Hippocampal formation (tissue), 2 donors: ENCODE results near the gene TIAM2.
A peak's percentile ranks its signal among the peaks of the same experiment; 100 is the strongest.

Experiments used
- DNase-seq, 2 donors: peaks; one replicate each; lab custom pipeline; 2025; lab: John Stamatoyannopoulos, UW

Gene TIAM2

DNA sequence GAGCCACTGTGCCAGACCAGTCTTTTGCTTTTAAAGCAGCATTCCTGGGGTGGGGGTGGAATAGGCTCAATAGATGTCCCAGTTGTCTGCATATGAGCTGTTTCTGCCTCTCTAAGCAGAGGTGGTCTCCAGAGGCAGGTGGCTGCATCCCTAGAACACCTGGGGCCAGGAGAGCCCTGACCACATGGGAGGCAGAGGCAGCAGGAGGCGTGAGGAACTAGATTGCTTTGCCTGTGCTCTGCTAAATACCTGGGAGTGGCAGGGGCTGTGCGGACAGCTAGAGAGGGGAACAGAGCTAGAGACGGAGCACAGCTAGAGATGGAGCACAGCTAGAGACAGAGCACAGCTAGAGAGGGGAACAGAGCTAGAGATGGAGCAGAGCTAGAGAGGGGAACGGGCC, 239.6 kb downstream of the TIAM2 start:
- DNase-seq, result no peak

DNA sequence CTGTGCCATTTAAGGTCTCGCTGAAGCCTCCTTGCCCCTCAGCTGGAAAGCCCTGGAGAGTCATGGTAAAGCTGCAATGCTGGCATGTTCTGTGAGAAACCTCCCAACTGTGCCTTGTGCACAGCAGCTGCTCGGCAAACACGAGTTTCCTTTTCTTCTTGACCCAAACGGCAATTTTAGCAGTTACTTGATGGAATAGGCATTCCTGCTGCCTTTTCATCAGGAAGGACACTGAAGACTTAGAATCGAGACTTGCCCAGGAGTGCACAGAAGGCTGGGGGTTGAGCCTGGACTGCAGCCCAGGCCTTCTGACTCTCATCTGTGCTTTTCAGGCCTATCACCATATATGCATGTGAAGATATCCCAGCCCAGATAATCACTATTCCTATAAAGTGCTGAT, 240.0 kb downstream of the TIAM2 start:
- no peak for DNase-seq

DNA sequence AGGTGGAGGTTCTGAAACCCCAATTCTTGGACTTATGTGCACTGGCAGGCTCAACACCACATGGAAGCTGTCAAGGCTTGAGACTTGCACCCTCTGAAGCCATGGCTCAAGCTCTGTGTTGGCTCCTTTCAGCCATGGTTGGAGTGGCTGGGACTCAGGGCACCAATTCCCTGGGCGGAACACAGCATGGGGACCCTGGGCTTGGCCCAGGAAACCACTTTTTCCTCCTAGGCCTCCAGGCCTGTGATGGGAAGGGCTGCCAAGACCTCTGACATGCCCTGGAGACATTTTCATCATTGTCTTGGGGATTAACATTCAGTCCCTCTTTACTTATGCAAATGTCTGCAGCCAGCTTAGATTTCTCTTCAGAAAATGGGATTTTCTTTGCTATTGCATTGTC, 242.5 kb downstream of the TIAM2 start:
- DNase-seq, result no peak

DNA sequence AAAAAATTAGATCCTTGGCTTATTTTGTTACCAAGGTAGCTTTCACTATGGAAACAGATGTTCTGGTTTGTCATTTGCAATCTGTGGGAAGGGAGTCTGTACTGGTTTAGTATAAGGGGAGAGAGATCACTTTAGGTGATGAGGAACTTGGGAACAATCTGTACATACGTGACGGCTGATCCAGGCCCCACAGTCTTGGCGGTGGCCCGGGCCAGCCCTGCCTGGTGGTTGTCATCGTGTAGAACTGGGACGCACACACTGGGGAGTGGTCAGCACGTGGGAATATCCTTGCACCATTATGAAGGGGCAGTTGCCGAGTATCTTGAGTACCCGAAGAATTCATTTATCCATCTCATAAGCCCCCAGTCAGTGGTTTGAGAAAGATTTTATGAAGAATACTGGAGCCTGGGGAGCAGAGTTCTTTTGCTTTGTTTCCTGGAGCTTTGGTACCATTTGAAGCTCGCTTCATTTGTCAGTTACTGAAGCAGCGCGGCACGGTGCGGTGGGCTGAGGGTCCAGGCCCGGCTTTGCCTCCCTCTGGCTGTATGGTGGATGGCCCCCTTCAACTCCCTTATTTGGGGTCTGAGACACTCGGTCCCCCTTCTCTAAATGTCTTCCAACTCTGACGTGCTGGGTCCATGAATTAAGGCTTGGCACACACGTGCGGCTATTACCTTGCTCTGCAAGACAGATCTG, 245.9 kb downstream of the TIAM2 start:
- no peak for DNase-seq

DNA sequence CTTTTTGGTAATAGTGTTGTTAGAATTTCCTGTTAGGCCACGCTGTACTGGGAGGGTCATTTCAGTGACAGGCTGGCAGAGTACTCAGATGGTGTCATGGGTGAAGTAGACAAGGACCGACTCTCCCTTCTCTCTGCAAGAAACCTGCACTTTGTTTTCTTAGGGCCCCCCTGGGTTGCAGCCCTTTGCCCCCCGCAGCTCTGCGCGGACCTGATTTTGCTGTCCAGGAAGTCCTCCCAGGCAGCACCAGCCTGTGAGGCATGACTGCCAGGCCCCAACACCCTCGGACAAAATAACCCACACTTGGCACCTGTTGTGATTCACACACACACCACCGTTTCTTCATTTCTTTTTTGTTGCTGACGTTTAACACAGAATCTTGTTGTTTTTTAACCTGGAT, 246.9 kb downstream of the TIAM2 start:
- DNase-seq, result no peak

DNA sequence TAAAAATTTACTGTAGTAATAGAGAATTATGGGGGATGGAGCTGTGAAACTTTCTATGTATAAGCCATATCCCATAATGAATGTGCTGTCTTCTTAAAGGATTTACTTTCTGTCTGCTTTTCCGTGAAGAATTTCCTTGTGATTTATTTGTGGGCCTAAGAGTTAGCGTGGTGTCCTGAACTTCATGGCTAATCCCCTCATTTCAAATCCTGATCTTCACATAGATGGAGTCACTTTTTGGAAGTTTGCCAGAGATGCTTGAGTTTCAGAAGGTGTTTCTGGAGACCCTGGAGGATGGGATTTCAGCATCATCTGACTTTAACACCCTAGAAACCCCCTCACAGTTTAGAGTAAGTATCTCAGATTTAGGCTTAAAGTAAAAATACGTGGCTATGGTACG, 249.3 kb downstream of the TIAM2 start:
- no peak for DNase-seq

DNA sequence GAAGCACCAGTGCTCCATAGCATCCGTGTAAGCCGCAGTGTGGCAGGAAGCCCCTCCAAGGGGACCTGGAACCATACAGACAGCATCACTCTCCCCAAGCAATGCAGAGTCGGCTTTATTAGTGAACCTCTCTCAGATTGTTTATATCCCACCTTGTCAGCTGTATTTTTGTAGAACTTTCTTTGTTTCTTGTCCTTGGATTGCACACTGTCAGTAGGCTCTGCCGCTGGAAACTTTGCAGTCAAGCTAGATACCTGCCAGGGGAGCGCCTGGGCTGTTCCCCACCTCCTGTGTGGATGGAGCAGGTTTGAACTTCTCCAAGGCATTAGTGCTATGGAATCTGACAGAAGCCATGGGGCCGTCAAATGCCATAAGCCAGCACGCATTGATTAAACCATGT, 250.1 kb downstream of the TIAM2 start:
- no peak for DNase-seq

DNA sequence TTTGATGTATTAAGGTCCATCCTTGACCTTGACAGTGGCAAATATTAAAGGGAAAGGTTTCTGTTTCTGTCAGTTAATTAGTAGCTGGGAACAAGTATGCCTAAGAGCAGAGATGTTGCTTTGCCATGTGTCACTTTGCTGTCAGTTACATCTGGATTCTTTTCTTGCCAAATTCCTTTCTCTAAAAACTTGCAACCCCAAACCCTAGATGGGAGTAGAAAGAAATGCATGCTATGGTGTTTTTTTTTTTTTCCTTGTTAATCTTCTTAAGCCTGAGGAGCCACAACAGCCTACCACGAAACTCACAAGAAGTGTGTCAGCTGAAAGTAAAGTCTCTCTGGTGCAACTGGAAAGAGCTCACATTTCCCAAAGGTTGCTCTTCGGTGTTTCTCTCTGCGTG, 250.7 kb downstream of the TIAM2 start:
- no peak for DNase-seq

DNA sequence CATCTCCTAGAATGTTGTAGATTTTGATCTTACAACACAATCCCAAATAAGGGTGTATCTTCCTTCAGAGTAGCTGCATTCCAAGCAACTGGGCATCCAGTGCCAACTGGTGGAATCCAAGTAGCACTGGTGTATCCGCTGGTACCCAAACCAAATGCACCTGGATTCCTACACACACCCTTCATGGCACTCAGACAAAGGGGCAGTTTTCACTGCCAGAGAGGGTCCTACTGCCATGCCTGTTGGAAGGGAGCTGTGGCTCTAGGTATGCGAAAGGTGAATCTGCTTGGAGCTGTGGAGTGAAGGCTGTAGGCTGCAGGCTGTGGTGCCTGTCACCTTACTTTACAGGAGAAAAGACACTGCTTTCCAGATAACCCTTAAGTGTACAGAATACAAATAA, 251.7 kb downstream of the TIAM2 start:
- DNase-seq, result no peak

DNA sequence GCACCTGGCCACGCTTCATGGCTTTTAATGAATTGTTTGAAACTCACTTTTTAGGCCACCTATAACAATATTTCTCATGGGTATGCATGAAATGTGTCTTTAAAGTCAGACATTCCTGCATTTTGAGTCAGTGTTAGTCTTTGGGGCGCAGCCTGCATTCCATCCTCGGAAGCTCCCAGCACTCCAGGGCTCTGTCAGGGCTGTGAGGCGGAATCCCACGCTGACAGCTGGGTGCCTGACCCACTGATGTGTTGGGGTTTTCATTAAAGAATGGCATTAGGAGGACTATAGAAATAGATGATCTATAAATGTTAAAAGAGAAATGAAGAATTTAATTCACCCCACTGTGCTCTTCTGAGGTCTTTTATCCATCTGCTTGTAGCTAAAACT, 252.5 kb downstream of the TIAM2 start:
- no peak for DNase-seq

DNA sequence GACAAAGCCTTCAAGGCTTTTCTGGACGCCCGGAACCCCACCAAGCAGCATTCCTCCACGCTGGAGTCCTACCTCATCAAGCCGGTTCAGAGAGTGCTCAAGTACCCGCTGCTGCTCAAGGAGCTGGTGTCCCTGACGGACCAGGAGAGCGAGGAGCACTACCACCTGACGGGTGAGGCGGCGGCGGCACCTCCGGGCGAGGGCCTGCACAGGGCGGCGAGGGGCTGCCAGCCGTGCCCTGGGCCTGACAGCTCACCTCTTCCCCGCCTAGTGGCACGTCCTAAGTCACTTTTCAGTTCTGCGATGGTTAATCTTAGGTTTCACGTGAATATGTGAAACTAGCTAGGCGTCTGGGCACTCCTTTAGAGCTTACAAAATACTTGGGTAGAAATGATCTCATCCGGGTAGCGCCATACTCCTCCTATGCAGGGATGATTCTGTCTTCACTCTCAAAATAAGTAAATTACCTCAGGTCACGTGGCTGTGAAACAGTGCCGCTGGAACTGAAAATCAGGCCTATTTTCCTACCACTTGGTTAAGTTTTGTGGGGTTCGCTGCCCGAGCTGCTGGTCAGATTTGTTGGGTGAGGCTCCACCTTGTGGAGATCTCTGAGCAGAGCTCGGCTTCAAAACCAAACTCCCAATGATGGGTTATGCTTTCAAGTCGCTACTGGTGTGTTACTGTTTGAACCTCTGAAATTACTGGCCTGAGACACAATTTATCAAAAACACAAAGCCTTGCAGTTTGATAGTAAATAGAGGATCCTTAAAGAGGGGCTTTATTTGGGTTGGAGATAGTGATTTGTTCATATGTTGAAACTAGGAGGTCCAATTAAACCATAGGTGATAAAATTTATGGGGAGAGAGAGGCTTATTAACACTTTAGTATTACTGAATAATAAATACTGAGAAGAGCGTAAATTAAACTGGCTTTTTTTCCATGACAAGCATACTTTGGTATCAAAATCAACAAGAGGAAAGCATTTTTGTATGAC, 253.2 kb downstream of the TIAM2 start:
- peak; percentile 39 to 73 for DNase-seq

DNA sequence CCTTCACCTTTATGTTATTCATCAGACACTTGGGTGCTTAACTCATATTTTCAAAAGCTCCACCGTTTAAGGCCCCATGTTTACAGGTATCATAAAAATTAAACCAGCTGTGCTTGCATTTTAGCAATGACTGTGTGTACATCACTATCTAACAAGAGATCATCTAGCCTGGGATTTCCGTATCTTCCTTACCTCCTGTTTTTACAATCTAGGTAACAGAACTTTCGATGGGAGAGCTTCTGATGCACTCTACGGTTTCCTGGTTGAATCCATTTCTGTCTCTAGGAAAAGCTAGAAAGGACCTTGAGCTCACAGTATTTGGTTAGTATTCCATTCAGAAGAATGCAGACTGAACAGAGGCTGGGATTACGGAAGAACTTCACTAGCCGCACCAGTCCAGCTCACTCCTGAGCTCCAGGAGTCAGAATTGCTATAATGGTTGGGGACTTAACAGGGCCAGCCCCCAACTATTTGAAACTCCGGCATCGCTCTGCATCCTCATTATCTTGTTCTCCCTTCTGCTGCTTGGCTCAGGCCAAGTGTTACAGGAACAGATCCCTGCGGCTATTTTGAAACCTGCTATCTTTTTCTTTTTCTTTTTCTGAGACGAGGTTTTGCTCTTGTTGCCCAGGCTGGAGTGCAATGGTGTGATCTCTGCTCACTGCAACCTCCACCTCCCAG, 255.7 kb downstream of the TIAM2 start:
- no peak for DNase-seq

DNA sequence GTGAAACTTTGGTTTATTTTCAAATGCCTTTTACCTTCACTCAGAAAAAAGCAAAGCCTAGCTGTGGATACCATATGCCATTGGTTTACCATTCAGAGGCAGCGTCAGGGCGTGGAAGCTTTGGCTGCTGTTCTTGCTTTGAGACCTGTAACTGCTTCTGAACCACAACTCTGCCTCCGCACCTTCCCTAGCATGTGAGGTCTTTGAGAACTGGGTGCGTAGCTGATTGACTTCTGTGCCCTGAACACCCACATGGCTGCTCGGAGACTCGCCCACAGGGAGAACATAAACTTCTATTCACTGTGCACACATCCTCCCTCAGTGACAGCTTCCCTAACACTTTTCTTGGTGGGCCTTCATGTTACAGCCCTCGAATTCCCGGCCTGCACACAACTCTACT, 257.5 kb downstream of the TIAM2 start:
- no peak for DNase-seq

DNA sequence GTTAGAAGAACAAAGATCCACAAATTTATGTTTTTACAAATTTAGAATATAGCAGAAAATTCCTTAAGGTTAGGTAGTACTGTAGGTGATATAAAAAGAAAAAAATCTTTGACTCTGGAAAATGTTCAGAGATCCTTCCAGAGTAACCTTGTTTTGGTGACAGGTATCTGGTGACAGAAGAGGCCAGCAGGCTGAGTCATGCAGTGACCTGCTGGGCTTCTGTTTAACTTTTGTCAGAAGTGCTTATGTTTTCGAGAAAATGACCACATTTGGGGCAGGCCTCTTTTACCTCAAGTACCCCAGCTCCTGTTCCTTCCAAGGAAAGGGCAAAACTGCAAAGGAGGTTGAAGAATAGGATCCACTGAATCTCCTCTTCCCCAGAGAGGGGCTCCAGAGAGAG, 258.2 kb downstream of the TIAM2 start:
- no peak for DNase-seq

DNA sequence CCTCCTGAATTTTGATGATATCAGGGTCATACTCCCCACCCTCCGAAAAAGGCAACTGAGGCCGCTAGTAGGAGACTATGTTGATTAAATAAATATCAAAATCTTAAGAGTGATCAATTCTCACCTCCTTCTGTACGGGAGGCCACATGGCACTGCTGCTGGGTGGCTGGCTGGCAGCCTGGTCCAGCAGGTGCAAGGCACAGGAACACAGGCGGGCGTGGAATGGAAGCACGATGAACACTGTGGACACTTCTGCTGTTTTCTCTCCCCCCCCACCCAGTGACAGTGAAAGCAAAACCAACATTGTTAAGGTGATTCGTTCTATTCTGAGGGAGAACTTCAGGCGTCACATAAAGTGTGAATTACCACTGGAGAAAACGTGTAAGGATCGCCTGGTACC, 259.0 kb downstream of the TIAM2 start:
- no peak for DNase-seq

DNA sequence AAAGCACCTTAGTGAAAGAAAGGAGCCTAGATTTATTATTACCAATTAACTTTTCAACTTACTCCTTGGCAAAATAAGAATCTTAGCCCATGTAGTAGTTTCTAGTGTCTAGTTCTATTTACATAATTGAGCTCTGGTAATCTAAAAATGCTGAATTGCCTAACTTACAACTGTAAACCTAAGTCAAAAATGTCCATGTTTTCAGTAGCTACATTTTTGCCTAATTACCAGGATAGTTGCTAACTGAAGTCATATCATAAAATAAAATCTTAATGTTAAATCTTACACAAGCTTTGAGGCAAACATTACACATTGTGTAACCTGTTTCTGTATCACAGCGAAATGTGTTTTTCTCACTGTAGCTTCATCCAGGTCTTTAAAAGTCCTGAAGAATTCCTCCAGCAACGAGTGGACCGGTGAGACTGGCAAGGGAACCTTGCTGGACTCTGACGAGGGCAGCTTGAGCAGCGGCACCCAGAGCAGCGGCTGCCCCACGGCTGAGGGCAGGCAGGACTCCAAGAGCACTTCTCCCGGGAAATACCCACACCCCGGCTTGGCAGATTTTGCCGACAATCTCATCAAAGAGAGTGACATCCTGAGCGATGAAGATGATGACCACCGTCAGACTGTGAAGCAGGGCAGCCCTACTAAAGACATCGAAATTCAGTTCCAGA, 261.1 kb downstream of the TIAM2 start:
- DNase-seq, result no peak

DNA sequence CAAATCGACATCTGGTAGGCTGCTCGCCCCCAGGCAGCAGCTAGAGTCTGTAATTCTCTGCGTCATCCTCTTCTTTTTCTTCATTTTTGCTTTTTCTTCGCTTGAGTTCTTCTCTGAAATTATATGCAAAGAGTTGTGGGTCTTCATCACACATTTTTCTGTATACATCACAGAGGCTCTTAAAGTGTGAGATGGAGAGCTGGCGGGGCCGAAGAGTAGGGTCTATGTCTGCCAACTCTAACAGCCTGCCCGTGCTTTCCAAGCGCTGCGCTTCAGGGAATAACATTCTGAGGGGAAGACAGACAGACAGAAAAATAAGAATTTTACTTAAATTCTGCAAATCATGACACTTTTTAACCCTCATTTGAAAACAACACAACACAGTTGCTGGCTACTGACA, 262.7 kb downstream of the TIAM2 start:
- no peak for DNase-seq

DNA sequence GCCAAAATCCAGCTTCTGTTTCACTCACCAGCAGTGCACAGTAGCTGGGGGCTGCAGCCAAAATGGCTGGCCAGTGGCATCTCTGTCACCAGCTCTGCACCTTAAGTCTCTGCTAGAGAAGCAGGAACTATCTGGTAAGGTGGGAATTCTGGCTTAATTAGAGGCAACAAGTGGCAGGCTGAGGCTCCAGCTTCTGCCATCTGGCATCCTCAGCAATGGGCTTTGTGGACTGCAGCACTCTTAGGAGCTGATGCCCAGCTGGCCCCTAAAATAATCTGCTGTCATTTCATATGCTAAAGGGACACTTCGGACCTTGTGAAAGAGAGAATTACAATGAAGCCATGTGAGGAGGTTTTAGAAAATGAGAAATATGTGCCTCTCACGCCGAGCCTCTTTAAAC, 264.1 kb downstream of the TIAM2 start:
- DNase-seq, result no peak

DNA sequence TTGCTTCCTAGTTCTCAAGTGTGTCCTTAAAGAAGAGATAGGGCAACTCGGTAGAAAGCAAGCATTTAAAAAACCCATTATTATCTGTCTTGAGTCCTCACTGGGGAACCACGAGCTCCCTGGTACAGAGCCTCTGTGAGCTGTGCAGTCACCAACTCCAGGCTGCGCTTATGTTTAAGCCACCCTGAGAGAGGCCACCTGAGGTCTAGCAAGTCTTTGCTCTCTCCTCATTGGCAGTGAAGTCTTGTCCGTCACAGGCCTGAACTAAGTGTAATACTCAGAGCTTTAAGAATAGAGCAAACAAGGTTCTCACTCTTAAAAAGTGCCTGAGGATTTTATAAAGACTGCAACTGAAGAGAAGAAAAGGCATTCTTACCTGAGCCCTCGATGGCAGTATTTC, 264.8 kb downstream of the TIAM2 start:
- no peak for DNase-seq

DNA sequence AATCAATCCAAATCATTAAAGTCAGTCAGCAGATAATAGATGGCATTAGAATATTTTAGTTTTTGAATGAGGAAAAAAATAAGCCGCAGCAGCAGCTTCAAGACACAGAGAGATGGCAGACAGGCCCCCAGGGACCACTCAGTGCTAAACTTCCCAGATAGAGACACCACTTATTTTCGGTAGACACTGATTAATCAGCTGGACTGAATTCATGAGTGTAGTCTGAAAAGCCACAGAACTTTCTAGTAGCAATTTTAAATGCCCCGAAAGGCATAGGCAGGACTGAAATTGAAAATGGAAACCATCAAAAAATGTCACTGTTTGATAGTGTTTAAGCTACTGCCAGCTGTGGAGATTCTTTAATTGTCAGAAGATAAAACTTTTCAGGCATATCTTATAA, 265.6 kb downstream of the TIAM2 start:
- no peak for DNase-seq

DNA sequence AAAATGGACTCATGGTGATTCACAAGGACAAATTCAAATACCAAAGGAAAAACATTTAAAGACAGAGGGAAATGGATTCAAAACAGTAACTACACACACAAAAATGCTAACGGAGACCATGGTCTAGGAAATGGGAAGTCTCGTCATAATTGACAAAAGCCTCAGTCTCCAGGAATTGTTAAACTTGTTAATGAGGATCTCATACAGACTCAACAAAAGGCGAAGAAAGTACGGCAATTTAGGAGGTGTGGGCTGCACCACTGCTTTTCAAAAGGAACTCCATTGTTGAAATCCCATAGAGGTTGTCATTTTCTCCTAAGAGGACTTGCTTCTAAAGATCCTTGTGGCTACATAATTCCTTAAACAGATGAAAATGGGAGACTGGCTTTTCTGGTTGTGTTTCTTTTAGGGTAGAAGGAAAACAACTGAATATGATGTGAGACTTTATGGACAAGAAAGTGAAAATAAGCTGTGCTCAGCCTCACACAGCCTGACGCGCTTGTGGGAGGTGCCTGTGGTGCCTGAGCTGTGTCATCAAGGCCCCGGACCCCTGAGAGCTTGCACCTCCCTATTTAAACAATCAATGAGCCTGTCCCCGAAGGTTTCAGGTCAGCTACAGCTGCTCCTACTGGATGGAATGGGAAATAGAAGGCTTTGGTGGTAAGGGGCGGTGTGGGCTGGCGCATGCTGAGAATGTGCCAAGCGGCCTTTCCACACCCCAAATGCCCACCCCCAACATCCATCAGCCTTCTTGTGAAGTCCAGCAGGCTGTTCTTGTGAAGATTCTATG, 266.2 kb downstream of the TIAM2 start:
- DNase-seq, result no peak
